HG02981 (cell line): Measurements from ENCODE around the gene CLASP2.
"Not testable (repeated sequence)": the region's sequence is repeated elsewhere in the genome, so short reads cannot be mapped to it uniquely, and the experiment has no call there.

ENCODE experiments used
- ATAC-seq: cut with Tn5 transposase; IDR thresholded peaks from one replicate; pipeline ENCODE4 v1.9.1; 2021; ENCODE audit warnings: mild to moderate bottlenecking, moderate library complexity; ENCODE audit not compliant: unreplicated experiment

CLASP2 gene

DNA sequence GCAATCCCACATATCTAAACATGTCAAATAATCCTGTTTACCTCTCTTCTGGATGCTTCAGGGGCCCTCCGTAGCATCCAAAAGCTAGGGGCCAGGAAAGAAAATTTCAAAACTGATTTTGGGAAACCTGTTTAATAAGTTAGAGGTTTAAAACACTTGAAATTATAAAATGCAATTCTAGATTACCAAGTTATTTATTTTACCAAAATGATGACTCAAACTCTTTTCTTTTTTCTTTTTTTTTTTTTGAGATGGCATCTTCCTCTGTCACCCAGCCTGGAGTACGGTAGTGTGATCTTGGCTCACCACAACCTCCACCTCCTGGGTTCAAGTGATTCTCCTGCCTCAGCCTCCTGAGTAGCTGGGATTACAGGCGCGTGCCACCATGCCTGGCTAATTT, 258.5 kb downstream of the CLASP2 start:
- ATAC-seq, result not testable (repeated sequence)

DNA sequence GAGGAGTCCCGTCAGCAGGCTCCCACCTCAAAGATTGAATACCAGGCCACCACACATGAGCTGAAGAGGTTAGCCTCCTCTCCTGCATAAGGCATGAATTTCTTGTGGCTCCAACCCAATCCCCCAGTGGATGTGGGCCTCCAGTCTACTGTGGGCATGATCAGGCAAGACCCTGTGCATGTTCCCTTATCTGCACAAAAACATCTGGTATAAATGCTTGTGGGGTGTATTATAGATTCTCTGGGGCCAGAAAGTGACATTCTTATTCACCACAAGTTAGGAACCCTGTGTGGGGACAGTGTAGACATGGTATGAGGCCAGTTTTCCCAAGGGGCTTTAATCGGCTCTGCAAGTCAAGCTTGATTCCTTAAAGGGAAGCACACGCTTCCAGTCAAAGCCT, 259.6 kb downstream of the CLASP2 start:
- no peak for ATAC-seq

DNA sequence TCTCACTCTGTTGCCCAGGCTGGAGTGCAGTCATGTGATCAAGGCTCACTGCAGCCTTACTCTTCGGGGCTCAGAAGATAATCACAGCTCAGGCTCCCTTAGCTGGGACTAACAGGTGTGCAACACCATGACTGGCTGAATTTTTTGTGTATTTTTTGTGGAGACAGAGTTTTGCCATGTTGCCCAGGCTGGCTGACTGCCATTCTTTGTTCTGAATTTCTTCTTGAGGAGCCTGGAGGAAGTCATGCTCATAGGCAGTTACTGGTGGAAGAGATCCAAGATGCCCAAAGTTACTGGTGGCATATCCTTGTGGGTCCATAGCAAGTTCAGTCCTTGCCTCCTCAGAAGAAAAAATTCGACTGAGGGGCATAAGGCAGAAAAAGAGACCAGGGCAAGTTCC, 261.3 kb downstream of the CLASP2 start:
- ATAC-seq, result no peak

DNA sequence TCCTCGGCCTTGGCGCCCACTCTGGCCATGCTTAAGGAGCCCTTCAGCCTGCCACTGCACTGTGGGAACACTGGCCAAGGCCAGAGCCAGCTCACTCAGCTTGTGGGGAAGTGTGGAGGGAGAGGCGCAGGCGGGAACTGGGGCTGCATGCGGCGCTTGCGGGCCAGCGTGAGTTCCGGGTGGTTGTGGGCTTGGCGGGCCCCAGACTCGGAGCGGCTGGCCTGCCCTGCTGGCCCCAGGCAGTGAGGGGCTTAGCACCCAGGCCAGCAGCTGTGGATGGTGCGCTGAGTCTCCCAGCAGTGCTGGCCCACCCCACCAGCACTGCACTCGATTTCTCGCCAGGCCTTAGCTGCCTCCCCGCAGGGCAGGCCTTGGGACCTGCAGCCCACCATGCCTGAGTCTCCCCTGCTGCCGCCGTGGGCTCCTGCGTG, 264.7 kb downstream of the CLASP2 start:
- ATAC-seq, result no peak

DNA sequence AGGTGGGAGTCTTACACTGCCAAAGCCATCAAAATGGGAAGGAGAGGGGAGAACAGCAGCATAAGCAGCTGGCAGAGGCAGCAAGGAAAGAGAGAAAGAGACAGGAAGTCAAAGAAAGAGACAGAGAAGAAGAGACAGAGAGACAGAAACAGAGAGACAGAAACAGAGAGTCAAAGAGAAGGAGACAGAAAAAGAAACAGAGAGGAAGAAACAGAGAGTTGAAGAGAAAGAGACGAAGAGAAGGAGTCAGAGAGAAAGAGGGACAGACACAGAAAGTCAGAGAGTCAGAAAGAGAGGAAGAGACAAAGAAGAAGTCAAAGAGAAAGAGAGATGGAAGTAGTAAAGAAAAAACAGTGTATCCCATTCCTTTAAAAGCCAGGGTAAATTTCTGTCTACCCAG, 266.1 kb downstream of the CLASP2 start:
- not testable (repeated sequence) for ATAC-seq

DNA sequence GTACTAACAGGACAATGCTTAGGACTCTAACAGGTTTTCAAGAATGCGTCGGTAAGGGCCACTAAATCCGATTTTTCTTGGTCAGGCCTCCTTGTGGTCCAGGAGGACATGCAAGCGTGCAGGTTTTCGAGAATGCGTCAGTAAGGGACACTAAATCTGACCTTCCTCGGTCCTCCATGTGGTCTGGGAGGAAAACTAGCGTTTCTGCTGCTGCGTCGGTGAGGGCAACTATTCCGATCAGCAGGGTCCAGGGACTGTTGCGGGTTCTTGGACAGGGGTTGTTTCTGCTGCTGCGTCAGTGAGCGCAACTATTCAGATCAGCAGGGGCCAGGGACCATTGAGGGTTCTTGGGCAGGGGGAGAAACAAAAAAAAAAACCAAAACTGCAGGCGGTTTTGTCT, 270.1 kb downstream of the CLASP2 start:
- ATAC-seq, result no peak

DNA sequence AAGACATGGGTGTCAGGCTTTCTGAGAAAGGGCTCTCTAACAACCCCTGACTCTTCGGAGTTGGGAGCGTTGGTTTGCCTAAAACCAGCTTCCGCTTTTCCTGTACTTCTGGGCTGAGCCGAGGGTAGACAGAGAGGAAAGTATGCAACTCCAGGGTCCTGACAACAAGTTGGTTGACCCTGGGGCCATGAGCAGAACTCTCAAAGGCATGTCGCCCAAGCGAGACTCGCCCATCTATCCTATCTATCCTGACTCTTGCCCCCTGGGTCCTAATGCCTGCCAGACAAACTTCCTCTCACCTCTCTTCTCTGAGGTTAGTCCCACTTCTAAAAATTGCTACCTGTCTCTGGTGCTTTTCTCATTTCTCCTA, 270.8 kb downstream of the CLASP2 start:
- ATAC-seq, result not testable (repeated sequence)
